Ureter (tissue), 1 donor: ENCODE measurements around the gene CD48. TPM values are rescaled to one million over a fixed set of nuclear protein-coding genes. Genes with fewer than 3 reads are reported as not detected.
"Not testable (repeated sequence)": the region's sequence is repeated elsewhere in the genome, so short reads cannot be mapped to it uniquely, and the experiment has no call there.

Experiments
- DNase-seq: peaks from one replicate; pipeline ENCODE4 v3.0.0-alpha.2; 2020; ENCODE audit warnings: low spot score
- total RNA-seq: library from RNA; stranded (reverse); gene quantifications from one replicate; pipeline ENCODE4 v1.2.4, GENCODE V29; 2023
- donor health status: DM: yes; HTN: yes; CAD: no.

Gene CD48
- total RNA-seq, 1 donor from 2014 or later, result 6.0 TPM

DNA sequence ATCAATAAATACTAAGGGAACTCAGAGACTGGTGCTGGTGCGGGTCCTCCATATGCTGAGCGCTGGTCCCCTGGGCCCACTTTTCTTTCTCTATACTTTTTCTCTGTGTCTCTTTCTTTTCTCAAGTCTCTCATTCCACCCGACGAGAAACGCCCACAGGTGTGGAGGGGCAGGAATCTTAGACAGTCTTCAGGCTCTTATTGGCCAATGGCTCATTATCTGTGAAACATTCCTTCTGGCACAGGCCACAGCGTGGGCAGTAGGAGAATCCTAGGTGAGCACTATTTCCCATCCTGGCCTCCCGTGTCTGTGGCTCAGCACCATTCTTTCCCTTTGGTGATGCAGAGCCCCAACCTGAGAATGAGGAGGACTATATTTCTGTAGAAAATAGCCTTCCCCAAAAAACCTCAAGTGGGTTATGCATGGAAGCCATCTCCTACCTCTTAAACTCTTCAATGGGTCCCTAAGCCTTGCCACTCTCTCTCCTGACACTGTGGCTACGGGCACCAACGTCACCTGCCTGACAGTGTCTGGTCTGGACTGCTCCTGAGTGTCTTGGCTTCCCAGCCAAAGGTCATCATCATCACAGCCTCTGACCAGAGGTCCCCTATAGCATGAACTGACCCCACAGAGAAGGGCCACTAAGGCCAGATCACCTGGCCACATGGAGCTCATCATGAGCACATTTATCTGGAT, 58.5 kb downstream of the CD48 start:
- no peak for DNase-seq

DNA sequence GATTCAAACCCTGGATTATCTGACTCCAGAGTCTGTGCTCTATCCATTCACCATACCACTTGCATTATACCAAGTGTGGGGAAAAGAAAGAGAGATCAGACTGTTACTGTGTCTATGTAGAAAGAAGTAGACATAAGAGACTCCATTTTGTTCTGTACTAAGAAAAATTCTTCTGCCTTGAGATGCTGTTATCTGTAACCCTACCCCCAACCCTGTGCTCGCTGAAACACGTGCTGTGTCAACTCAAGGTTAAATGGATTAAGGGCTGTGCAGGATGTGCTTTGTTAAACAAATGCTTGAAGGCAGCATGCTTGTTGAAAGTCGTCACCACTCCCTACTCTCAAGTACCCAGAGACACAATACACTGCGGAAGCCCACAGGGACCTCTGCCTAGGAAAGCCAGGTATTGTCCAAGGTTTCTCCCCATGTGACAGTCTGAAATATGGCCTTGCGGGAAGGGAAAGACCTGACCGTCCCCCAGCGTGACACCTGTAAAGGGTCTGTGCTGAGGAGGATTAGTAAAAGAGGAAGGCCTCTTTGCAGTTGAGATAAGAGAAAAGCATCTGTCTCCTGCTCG, 59.5 kb downstream of the CD48 start:
- not testable (repeated sequence) for DNase-seq

DNA sequence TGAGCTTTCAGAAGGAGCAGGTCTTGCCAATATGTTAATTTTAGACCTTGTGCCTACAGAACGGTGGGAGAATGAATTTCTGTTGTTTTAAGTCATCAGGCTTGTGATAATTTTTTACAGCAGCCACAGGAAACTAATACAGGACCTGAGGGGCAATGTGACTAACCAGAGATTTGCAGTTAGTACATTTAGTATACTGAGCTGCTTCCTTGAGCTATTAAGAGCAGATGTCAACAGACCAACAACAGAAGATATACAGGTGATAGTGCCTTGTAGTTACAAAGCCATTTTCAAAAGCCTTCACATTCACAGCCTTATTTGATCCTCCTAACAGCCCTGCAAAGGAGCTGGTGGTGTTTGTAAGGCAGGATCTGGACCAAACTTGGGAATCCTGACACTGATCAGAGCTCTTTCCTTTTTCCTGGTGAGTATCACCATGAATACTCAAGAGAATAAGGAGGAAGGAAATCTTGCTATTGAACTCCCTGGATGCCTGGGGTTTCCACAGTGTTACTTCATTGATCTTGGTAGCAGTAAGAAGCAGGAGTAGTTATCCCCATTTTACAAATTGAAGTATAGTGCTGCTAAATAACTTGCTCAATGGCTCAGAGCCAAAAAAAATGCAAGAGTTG, 60.1 kb downstream of the CD48 start:
- no peak for DNase-seq

DNA sequence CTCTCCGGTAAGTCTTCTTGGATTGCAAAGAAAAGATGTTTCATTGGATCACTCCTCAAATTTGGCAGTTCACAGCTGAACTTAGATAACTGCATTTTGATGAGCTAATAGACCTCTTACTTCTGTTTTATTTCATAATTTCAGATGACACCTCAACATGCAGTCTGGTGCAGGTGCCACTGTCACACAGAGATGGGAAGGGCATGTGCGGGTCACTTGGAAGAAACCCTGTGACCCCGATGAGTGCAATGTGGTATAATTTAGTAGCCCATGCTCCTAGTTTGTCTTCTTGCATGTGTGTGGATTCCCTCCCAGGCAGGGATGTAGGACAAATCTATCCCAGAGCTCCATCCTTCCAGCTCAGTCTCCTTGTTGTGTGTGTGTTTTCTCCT, 64.3 kb downstream of the CD48 start:
- DNase-seq, result no peak

DNA sequence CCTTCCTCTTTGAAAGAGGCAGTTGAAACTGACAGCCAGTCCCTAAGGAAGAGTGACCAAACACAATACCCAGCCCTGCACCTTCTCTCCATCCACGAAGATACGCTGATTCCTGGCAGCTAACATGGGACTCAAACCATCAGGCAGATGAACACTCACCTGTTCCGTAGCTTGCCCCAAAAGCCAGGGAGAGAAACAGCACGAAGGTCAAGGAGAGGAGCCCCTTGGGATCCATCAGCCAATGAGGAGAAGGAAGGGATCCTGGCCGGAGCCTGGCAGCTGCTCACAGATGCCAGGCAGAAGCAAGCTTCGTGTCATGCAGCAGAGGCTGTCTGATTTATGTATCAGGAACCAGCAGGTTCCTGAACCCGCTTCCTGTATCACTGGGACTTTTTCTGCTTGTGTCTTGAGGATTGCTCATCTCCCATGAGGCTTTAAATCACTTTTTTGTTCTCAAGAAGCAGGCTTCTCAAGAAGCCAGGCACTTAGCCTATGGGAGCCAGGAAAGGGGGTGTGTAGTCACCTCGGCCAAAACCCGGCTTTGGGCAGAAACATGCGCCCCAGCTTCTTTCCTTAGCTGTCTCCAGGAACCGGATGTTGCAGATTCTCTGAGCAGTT, 64.8 kb downstream of the CD48 start, which contains the start of gene SLAMF1:
Gene SLAMF1, minus strand, starts transcription at position 334 of the 618 bp plus-strand sequence. Its CDS starts 99 bp downstream, at position 235.
- no peak for DNase-seq

DNA sequence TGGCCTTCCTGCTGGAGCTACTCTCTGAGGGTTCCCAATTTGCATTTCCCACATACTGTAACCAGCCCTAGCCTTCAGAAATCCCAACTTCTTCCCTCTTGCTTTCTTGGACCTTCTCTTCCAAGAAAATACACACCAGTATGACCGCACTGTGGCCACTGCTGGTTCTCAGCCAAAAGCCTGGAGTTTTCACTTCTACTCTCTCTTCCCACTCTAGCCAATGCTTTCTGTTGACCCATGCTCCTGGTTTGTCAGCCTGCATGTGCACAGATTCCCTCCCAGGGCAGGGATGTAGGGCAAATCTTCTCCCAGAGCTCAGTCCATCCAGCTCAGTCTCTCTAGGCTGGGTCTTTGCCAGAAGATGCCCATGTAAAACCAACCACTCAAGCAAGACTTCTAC, 65.4 kb downstream of the CD48 start:
- no peak for DNase-seq

DNA sequence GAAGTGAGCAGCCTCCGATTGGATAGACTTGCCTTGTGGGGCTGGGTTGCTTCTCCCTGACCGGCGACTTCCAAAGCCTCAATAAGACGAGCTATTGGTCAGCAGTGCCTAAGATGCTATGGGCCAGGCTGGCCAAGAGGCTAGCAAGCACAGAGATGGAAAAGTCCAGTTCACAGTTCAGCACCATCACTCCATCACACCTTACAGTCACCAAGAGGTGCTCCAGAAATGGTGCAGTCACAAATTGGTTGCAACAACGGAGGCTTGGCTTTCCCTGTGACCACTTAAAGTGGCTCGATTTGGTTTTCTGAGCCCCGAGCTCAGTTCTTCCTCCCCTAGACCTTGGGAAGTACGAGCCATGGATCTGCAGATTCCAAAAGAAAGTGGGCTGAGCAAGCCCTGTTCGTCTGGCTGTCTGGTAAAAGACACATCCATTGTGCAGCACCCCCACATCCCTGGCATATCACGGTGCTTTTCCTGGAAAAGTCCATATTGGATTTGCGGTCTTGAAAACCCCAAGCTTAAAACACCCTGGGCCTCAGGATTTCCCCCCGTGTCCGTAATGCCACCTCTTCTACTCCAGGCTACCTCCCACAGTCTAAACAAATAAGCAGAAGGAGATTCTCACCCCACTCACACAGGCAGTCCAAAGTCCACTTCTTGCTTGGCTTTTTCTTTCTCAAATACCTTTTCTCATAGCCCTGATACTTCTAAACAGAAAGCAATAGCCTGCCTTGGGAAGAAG, 66.1 kb downstream of the CD48 start:
- no peak for DNase-seq

DNA sequence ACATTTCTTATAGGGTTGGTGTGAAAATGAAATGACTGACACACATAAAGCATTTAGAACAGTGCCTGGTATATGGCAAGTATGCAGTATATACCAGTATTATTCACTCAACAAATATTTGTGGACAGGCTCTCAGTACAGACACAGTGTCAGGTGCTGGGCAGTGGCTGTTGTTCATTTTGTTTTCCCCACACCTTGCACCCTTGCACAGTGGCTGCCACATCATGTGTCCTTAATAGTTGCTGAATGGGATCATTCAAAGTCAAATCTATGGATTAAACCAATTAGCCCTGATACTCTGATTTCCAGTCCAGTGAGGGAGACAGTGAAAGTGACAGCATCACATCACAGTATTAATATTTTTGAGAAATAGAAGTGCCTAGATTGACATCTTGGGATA, 67.2 kb downstream of the CD48 start:
- no peak for DNase-seq

DNA sequence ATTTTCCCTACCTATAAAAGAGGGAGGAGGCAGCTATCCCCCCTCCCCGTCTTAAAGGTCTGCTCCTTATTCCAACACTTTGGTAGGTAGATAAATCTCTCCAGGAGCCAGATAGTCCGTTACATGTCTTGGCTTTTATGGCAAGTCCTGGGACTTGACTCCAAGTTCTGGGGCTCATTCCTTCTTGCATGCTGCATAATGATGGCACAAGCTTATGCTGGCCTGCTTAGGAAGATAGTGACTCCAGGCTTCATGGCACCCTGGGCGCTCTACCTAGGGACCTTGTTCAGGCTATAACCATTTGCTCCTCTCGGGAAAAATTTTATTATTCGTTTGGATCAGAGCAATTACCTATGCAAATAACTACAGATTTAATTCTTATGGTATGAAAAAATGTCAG, 68.5 kb downstream of the CD48 start:
- no peak for DNase-seq

DNA sequence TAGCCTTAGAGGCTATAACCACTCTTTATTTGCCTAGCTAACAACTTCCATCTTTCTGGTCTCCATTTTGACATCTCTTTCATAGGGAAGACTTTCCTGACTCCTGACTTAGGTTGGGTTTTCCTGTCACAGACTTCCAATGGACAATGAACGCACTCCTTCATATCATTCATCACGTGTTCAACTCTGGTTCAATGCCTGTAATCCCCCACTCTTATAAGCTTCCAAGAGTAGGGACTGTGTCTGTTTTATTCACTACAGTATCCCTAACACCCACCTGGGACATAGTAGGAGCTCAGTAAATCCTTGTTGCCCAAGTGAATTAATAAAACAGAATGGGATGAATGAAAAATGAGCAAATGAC, 69.4 kb downstream of the CD48 start:
- DNase-seq, result no peak

DNA sequence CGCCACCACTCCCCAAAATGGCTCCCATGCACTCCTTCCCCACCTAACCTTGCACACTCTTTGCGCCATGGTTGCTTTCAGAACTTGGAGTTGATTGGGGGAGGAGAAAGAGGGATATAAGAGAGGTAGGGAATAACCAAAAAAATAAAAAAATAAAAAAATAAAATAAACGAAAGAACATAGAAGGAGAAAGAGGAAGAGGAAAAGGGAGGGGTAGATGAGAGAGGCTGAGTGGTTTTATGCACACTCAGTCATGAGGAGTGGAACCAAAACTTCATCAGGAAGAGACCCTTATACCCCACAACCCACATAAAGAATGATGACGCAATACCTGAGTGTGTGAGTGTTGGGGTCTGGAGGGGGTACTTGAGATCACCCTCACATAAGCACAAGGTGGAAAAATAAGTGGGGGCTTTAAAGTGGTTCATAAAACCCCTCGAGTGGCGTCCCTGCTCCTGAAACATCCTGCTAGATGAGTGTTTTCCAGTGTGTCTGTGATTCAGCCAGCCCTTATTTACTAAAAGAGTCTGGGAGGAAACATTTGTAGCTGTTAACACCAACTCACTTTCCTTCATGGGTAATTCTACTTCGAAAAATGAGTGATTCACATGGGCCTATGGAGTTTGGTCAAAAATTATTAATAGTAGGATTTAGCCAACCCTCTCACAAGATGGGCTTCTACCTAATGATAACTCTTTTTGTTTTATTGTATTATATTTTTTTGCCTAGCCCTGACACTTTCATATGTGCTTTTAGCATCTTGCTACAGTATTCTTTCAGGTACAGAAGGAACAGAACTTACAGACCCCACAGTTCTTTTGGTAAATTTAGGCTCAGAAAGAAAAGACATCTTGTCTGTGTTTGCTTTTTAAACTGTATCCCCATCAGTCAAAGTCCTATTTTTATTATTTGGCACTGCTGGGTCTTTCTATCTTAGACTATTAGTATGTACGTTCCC, 70.0 kb downstream of the CD48 start:
- no peak for DNase-seq

DNA sequence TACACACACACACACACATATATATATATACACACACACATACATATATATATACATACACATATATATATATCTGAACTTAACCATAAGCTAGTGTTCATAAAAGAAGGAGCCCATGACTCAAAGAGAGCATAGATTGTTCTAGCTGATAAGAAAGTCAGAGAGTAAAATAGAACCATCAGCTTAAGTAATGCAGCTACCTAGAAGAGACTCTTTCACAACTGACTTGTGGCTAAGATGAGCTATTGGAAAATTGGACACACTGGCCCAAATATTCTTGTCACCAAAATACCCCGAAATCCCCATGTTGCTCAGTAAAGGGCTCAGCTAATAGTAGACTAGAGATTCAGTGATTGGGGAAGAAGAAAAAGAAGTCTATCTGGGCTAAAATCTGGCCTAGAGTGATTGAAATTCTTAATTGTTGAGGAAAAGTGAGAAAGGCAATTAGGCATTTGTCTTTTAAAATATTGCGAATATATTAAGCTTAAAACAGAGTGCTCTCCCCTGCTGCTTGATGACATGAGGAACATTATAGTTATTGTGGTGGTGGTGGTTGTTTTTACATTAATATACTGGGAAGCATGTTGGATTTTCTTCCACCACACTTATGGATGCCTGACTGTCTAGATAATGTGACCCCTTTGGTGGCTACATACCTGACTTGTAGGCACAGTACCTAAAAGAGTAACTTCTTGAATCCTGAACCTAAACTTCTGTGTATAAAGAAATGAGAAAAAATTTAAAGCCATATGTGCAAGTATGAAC, 71.1 kb downstream of the CD48 start:
- no peak for DNase-seq

DNA sequence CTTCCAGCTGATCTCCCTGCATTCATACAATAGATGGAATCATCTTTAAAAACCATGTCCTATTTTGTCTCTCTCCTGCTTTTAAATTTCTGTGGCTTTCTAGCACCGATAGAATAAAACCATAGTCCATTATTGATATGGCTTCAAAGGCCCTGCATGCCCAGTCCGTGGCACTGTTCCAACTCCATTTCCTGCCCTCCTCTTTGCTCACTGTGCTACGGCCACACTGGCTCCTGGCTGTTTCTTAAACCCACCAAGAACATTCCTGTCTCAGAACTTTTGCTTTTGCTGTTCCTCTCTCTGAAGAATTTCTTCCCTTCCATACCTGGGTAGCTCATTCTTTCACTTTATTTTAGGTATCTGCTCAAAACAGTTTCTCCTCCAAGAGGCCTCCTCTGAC, 72.0 kb downstream of the CD48 start:
- no peak for DNase-seq

DNA sequence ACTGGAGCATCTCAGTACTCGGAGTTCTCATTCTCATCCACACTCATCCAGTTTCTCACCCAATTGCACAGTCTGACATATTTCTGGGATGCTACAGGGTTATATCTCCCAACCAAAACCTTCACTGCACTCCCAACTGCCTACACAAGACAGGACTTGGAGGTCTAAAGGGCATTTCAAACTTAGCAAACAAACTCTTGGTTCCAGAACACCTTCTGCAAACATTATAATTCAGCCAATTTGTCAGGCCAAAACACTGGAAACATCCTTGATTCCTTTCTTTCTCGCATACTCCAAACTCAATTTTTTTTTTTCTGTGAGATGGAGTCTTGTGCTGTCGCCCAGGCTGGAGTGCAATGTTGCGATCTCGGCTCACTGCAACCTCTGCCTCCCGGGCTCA, 72.7 kb downstream of the CD48 start:
- DNase-seq, result no peak

DNA sequence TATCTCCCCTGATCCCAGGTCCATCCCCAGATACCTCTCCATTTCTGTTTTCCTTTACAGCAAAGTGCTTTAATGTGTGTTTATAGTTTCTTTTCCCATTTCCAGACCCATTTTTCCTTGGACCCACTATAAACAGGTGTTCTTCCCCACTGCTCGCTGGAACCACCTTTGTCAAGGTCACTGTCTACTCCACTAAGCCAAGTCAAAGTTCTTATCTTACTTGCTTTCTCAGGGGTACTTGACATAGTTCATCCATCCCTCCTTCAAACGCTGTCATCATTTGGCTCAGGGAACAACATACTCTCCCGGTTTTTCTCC, 73.1 kb downstream of the CD48 start:
- DNase-seq, result no peak

DNA sequence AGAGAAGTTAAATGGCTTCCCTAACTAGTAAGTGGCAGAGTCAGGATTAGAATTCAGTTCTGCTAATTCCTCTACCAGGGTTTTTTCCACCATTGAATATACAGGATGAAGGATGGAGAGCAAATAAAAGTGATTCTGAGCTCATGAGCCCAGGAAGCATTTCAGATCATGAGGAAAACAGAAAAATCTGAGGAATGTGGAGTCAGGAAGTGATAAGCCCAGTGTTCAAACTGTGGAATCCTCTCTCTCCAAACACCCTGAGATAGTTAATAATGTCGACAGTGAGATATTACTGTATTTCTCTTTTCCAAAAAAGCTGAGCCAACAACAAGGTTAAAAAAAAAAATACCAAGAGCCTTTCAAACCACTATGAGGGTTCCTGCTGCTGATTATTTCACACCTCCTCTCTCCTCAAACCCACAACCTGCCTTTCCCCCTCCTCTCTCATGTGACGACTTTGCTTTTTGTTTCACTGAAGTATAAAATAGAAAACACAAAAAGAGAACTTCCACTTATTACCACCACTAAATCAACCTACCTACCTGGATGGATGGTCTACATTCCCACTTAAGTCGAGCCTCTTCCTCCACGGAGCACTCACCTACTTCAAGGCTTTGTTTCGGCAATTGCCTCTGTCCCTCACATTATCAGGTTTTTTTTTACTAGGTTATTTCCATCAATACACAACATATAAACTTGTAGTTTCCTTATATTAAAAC, 73.6 kb downstream of the CD48 start:
- DNase-seq, result no peak

DNA sequence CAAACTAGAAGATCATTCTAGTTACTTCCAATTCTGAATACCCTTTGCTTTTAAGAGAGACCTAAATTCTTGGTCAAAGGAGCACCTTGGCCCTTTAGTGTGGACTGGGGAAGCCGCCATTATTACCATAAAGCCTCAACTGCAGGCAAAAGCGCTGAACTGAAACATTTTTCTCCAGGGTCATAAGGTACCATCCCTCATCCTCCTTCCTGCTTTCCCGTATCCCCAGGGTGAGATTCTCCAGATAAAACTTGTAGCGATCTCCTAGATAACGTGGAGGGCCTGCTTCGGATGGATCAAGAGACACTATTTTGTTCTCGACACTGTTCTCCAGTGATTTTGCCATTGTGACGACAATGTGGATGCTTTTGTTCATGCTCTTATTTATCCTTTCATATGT, 74.6 kb downstream of the CD48 start:
- no peak for DNase-seq

DNA sequence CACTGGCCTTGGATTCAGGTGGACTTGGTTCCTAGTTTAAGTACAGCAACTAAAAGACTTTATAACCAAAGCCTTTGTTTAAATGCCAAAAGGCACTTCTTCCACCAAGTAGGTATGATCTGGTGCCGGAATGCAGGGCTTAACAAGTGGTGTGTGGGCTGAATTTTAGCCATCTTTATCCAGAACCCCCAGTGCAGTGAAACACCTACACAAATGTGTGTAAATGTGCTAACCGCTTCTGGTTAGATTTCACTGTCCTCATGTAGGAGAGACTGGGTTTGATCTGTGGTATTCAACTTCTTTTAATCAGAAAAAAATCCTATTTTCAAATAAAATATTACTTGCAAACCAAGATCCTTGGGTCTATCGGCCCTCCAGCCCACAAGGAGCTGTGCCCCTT, 75.1 kb downstream of the CD48 start:
- no peak for DNase-seq

DNA sequence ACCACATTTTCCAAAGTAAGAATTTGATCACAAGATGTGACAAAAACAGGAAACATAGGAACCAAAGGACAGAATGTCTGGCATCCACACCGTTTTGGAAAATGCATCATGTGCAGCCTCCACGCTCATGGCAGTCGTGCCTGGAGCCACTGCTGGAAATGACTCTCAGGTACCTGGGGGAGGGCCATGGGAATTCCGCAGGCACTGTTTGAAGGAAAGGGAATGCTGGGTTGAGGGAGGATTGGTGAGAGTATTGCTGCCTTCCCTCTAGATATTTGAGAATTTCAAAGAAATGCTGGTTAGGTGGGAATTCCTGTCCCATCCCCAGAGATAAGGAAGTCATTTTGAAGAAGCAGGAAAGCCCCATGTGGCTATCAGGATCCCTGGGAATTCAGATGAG, 75.5 kb downstream of the CD48 start:
- no peak for DNase-seq
